Loucy (cell line): Measurements from ENCODE around the gene F2RL3.

ENCODE experiments used
- H2AFZ ChIP-seq: fragments of 200-600 bp; sonication (generic); 2 replicates; pipeline ENCODE4 v1.6.0; 2016; ENCODE audit warnings: antibody characterized with exemption, mild to moderate bottlenecking, low read length, moderate library complexity
- H3F3A ChIP-seq: fragments of 200-600 bp; 2 replicates; pipeline ENCODE4 v1.6.0; 2016; ENCODE audit warnings: antibody characterized with exemption, low read depth, mild to moderate bottlenecking
- H3K27me3 ChIP-seq: fragments of 200-600 bp; sonication (generic); 2 replicates; pipeline ENCODE4 v1.6.1; 2014; ENCODE audit warnings: low read length, mild to moderate bottlenecking; ENCODE audit not compliant: insufficient read depth, poor library complexity, severe bottlenecking
- H3K36me3 ChIP-seq: fragments of 200-600 bp; sonication (generic); 2 replicates; pipeline ENCODE4 v1.6.1; 2016; ENCODE audit warnings: low read length; ENCODE audit not compliant: insufficient read depth
- H3K4me1 ChIP-seq: fragments of 200-600 bp; sonication (generic); 2 replicates; pipeline ENCODE4 v1.5.1; 2014; ENCODE audit warnings: low read length, mild to moderate bottlenecking; ENCODE audit not compliant: insufficient read depth, poor library complexity, severe bottlenecking
- H3K4me2 ChIP-seq: fragments of 200-600 bp; sonication (generic); 2 replicates; pipeline ENCODE4 v1.6.0; 2014; ENCODE audit warnings: antibody characterized with exemption, low read length, low read depth, mild to moderate bottlenecking; ENCODE audit not compliant: poor library complexity, severe bottlenecking
- H3K4me3 ChIP-seq: fragments of 200-600 bp; sonication (generic); 2 replicates; pipeline ENCODE4 v1.5.1; 2014; ENCODE audit warnings: low read length, mild to moderate bottlenecking, mixed read lengths; ENCODE audit not compliant: poor library complexity, severe bottlenecking
- H3K79me2 ChIP-seq: fragments of 200-600 bp; sonication (generic); 2 replicates; pipeline ENCODE4 v1.6.1; 2014; ENCODE audit warnings: low read length; ENCODE audit not compliant: insufficient read depth
- H3K9ac ChIP-seq: fragments of 200-600 bp; sonication (generic); 2 replicates; pipeline ENCODE4 v1.6.0; 2014; ENCODE audit warnings: mild to moderate bottlenecking, low read depth, low read length, moderate library complexity; ENCODE audit not compliant: poor library complexity, severe bottlenecking
- H3K9me2 ChIP-seq: fragments of 200-600 bp; sonication (generic); replicated peaks from 2 replicates; pipeline ENCODE4 v1.6.1; 2016; ENCODE audit warnings: low read depth, low read length, mixed read lengths
- H3K9me3 ChIP-seq: fragments of 200-600 bp; sonication (generic); 2 replicates; pipeline ENCODE4 v1.6.1; 2014; ENCODE audit warnings: mild to moderate bottlenecking, antibody characterized with exemption, low read length, low read depth; ENCODE audit not compliant: insufficient read depth
- H4K20me1 ChIP-seq: fragments of 200-600 bp; sonication (generic); 2 replicates; pipeline ENCODE4 v1.6.0; 2014; ENCODE audit warnings: antibody characterized with exemption, low read length, mild to moderate bottlenecking; ENCODE audit not compliant: insufficient read depth, poor library complexity, severe bottlenecking
- CTCF ChIP-seq: fragments of 200-600 bp; sonication (generic); conservative IDR thresholded peaks from 2 replicates; pipeline ENCODE4 v1.5.1; 2014; ENCODE audit warnings: mild to moderate bottlenecking, antibody characterized with exemption, low read length
- EZH2phosphoT487 ChIP-seq: fragments of 200-600 bp; IDR thresholded peaks from 2 replicates; pipeline ENCODE4 v1.6.1; 2018; ENCODE audit warnings: antibody characterized with exemption, mild to moderate bottlenecking, moderate library complexity, borderline replicate concordance

F2RL3 gene

DNA sequence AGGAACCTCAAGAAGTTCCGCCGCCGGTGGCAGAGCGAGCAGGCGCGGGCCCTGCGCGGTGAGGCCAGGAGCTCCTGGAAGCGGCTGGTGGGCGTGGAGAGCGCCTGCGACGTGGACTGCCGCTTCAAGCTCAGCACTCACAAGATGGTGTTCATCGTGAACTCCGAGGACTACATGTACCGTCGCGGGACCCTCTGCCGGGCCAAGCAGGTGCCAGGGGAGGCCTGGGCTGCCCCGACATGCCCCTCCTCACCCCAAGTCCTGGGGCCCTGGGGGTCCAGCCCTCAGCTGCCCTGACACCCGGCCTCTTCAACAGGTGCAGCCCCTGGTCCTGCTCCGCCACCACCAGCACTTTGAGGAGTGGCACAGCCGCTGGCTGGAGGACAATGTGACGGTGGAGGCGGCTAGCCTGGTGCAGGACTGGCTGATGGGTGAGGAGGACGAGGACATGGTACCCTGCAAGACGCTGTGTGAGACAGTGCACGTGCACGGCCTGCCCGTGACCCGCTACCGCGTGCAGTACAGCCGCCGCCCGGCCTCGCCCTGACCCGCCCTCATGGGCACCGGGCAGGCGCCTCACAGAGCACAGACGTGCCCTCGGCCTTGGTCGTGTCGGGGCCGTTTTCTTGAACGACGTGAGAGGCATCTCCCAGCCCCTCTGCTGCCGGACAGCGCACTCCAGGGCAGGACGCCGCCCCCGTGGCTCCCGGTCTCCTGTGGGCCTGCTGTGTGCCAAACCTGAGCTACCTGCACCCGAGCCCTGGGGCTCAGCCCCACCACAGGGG, 10.4 kb upstream of the F2RL3 start:
- H3K36me3 ChIP-seq = peaks cover 33% of the 10 kb centered on the region; the same call in 1 of the 2 replicates
- H3F3A ChIP-seq = no peaks in the 10 kb centered on the region; the same call in 1 of the 2 replicates
- H3K9me3 ChIP-seq = peaks cover 14% of the 10 kb centered on the region; the same call in 1 of the 2 replicates
- H3K27me3 ChIP-seq = no peaks in the 10 kb centered on the region
- H3K4me1 ChIP-seq = peaks cover 40% of the 10 kb centered on the region
- peak overlapping the region; percentile 48 for H3K4me3 ChIP-seq
- no peak for TF ChIP-seq EZH2phosphoT487
- no peak for TF ChIP-seq CTCF
- peak overlapping the region; percentile 63 for H3K9ac ChIP-seq
- peak overlapping the region; percentile 73 for H3K4me2 ChIP-seq
- peaks cover 12% of the 10 kb centered on the region for H3K79me2 ChIP-seq
- no peaks in the 10 kb centered on the region for H4K20me1 ChIP-seq
- no peak overlapping the region for H2AFZ ChIP-seq
- H3K9me2 ChIP-seq = no peaks in the 10 kb centered on the region

GRCh38 chr19:16880884-16881554, 7.8 kb upstream of the F2RL3 start:
- no peak for TF ChIP-seq EZH2phosphoT487
- no peak for TF ChIP-seq CTCF
- no peak overlapping the region for H3K9ac ChIP-seq
- H3K9me2 ChIP-seq = no peaks in the 10 kb centered on the region
- no peak overlapping the region for H3K4me2 ChIP-seq
- peaks cover 33% of the 10 kb centered on the region; the same call in 1 of the 2 replicates for H3K36me3 ChIP-seq
- no peaks in the 10 kb centered on the region for H3K27me3 ChIP-seq
- H3K4me1 ChIP-seq = peaks cover 24% of the 10 kb centered on the region
- H3K79me2 ChIP-seq = no peaks in the 10 kb centered on the region
- H3K9me3 ChIP-seq = peaks cover 14% of the 10 kb centered on the region; the same call in 1 of the 2 replicates
- no peak overlapping the region for H2AFZ ChIP-seq
- no peak overlapping the region for H3K4me3 ChIP-seq
- no peaks in the 10 kb centered on the region for H4K20me1 ChIP-seq
- H3F3A ChIP-seq = no peaks in the 10 kb centered on the region; the same call in 1 of the 2 replicates

GRCh38 chr19:16882146-16882545, 6.7 kb upstream of the F2RL3 start:
- Histone ChIP-seq H3K4me1 (peaks cover 15% of the 10 kb centered on the region), H3K27me3 (no peaks in the 10 kb centered on the region), H4K20me1 (no peaks in the 10 kb centered on the region), H3K9ac (no peak overlapping the region), H3K9me3 (peaks cover 14% of the 10 kb centered on the region; the same call in 1 of the 2 replicates), H3K4me2 (no peak overlapping the region), H3K9me2 (no peaks in the 10 kb centered on the region), H3K36me3 (peaks cover 33% of the 10 kb centered on the region; the same call in 1 of the 2 replicates), H2AFZ (no peak overlapping the region), H3K4me3 (no peak overlapping the region), H3F3A (no peaks in the 10 kb centered on the region; the same call in 1 of the 2 replicates), H3K79me2 (no peaks in the 10 kb centered on the region)
- TF ChIP-seq EZH2phosphoT487 (no peak), CTCF (no peak)
